Colonic mucosa (tissue), 4 donors: ENCODE data around the gene DDOST. TPM values are rescaled to one million over a fixed set of nuclear protein-coding genes. Genes with fewer than 3 reads are reported as not detected.

Source experiments
- DNase-seq: peaks from one replicate; pipeline ENCODE4 v3.0.0-alpha.2; 2020
- H3K27ac ChIP-seq: fragments of 200-600 bp; one replicate; pipeline ENCODE4 v1.8.0; 2021
- H3K27me3 ChIP-seq: fragments of 200-600 bp; one replicate; pipeline ENCODE4 v1.8.0; 2021
- H3K36me3 ChIP-seq: fragments of 200-600 bp; one replicate; pipeline ENCODE4 v1.8.0; 2021
- H3K4me1 ChIP-seq: fragments of 200-600 bp; one replicate; pipeline ENCODE4 v1.8.0; 2021; ENCODE audit warnings: mild to moderate bottlenecking
- H3K4me3 ChIP-seq: fragments of 200-600 bp; one replicate; pipeline ENCODE4 v1.8.0; 2021
- H3K9ac ChIP-seq, 2 donors: one replicate each; pipeline ENCODE4 v1.7.0; 2013; ENCODE audit warnings: control low read depth in 2 of 2, low read depth in 2 of 2, low read length in 2 of 2
- H3K9me3 ChIP-seq: fragments of 200-600 bp; one replicate; pipeline ENCODE4 v1.8.0; 2021
- CTCF ChIP-seq: fragments of 200-600 bp; IDR thresholded peaks from one replicate; pipeline ENCODE4 v1.8.0; 2022; ENCODE audit warnings: antibody characterized with exemption, mild to moderate bottlenecking
- intact Hi-C: fragments of 100-400 bp; cut with DNase I; formaldehyde crosslinking; loops from one replicate; pipeline ENCODE4 v1.14.1; 2022
- total RNA-seq, 2 donors: library from RNA; stranded (reverse); fragmentation: NEBNext Ultra II Directional in 1 of 2; extraction: Animal tissue kit (Norgen Biotek cat#: 25700) in 1 of 2; gene quantifications; one replicate each; pipeline ENCODE4 v1.2.1, GENCODE V29; 2021
- donor health status: healthy.
- donor health status: DM: no; HTN: no; CAD: no.
- donor health status: DM: no; HTN: no; CAD: no.

DDOST gene
- total RNA-seq, 2 donors from 2014 or later = 233 to 364 TPM

- no peak overlapping the region for H3K27ac ChIP-seq
- H3K27me3 ChIP-seq = no peaks in the 10 kb centered on the region
- TF ChIP-seq CTCF = no peak
- no peaks in the 10 kb centered on the region for H3K9me3 ChIP-seq
- no peaks in the 10 kb centered on the region for H3K4me1 ChIP-seq
- no peak for DNase-seq
- intact Hi-C loops = no loop called here
- no peaks in the 10 kb centered on the region for H3K36me3 ChIP-seq
- H3K9ac ChIP-seq = no peak overlapping the region
- H3K4me3 ChIP-seq = no peak overlapping the region
These were observed 5.0 kb upstream of the DDOST start for GRCh38 chr1:20666146-20666545.

GRCh38 chr1:20665726-20666125 is 4.6 kb upstream of the DDOST start:
- no peak overlapping the region for H3K9ac ChIP-seq
- H3K4me3 ChIP-seq = no peak overlapping the region
- no peak overlapping the region for H3K27ac ChIP-seq
- H3K27me3 ChIP-seq = no peaks in the 10 kb centered on the region
- DNase-seq = no peak
- no peaks in the 10 kb centered on the region for H3K9me3 ChIP-seq
- H3K4me1 ChIP-seq = no peaks in the 10 kb centered on the region
- TF ChIP-seq CTCF = no peak
- intact Hi-C loops = no loop called here
- H3K36me3 ChIP-seq = no peaks in the 10 kb centered on the region

GRCh38 chr1:20663969-20664715 is 3.0 kb upstream of the DDOST start:
- H3K9ac ChIP-seq = no peak overlapping the region
- no peak for TF ChIP-seq CTCF
- no peaks in the 10 kb centered on the region for H3K27me3 ChIP-seq
- H3K4me1 ChIP-seq = no peaks in the 10 kb centered on the region
- no peak for DNase-seq
- no peak overlapping the region for H3K27ac ChIP-seq
- no peaks in the 10 kb centered on the region for H3K36me3 ChIP-seq
- no peaks in the 10 kb centered on the region for H3K9me3 ChIP-seq
- no peak overlapping the region for H3K4me3 ChIP-seq
- intact Hi-C loops = no loop called here

GRCh38 chr1:20663365-20663764 is 2.2 kb upstream of the DDOST start:
- H3K9me3 ChIP-seq = no peaks in the 10 kb centered on the region
- H3K4me3 ChIP-seq = no peak overlapping the region
- H3K27ac ChIP-seq = no peak overlapping the region
- TF ChIP-seq CTCF = no peak
- intact Hi-C loops = no loop called here
- H3K9ac ChIP-seq = no peak overlapping the region
- no peaks in the 10 kb centered on the region for H3K27me3 ChIP-seq
- no peaks in the 10 kb centered on the region for H3K36me3 ChIP-seq
- no peak for DNase-seq
- no peaks in the 10 kb centered on the region for H3K4me1 ChIP-seq

- intact Hi-C loops = no loop called here
- H3K4me1 ChIP-seq = no peaks in the 10 kb centered on the region
- H3K36me3 ChIP-seq = peaks cover 4% of the 10 kb centered on the region
- H3K9ac ChIP-seq = peak overlapping the region; percentile 73 to 96
- no peaks in the 10 kb centered on the region for H3K9me3 ChIP-seq
- peak overlapping the region; percentile 51 for H3K27ac ChIP-seq
- TF ChIP-seq CTCF = no peak
- H3K27me3 ChIP-seq = no peaks in the 10 kb centered on the region
- no peak for DNase-seq
- H3K4me3 ChIP-seq = peak overlapping the region; percentile 96
These were observed 924 bp upstream of the DDOST start for GRCh38 chr1:20662110-20662475.
